ENCODE data around the gene RYR3.

Gene RYR3

DNA sequence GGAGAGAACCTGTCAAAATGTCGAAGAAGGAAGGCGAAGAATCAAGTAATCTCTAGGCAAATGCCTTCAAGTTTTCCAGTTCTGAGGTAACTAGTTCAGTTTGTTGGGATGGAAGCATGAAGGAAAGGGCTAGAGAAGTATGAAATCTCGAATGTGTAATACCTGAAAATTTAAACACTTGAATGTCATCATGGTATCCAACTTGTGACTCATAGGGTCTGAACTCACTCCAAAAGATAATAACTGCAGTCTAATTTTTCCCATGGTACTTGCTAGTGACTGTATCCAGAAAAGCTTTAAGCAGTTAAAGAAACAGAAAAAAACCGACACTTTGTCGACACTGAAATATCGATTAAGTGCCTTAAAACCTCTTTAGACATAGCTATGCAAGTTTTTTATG is 554.6 kb downstream of the RYR3 start:
- DNase-seq: no peak

DNA sequence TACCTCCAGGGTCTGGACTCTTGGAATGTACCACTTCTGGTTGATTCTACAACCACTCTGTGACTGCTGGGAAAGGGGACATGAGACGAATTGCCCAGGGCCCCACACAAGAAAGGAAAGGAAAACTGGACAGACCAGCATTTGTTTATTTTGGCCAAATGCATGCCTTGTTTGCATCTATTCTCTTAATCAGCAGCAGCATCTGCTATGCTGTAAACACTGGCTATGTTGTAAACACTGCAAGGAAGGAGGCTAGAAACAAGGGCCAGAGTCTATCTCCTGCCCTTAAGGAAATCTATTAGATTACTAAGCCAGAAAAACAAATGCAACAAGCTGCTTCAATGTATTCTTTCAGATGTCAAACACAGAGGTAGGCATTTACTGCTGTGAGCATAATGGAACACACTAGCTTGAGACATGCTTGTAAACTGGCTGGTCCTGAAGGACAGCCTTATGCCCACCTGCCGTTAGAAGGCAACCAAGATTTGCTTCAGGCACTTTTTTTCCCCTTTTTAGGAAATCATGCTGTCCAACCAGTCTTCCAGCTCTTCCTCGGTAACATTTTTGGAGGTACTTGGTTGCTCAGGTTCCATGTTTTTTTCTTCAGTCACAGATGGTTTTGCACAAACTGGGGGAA is 555.5 kb downstream of the RYR3 start:
- no peak for DNase-seq

DNA sequence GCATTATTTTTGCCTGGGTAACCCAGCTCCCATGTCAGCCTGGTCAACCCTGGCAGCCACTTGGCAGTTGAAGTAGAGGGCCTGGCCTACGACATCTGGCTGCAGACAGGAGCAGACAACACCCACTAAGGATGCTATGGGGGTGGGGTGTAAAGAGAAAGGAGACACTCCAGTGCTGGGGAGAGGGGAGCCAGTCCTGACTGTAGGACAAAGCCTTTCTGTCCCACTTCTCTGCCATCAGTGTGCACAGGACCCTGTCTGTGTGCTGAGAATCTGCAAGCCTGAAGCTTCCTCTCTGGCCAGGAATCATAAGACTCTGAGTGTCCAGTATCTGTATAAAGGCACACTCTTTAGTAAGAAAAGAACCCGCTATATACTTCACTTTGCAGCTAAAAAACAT is 561.2 kb downstream of the RYR3 start:
- peak in 2 of 56 donors; percentile 0 to 7 for DNase-seq

DNA sequence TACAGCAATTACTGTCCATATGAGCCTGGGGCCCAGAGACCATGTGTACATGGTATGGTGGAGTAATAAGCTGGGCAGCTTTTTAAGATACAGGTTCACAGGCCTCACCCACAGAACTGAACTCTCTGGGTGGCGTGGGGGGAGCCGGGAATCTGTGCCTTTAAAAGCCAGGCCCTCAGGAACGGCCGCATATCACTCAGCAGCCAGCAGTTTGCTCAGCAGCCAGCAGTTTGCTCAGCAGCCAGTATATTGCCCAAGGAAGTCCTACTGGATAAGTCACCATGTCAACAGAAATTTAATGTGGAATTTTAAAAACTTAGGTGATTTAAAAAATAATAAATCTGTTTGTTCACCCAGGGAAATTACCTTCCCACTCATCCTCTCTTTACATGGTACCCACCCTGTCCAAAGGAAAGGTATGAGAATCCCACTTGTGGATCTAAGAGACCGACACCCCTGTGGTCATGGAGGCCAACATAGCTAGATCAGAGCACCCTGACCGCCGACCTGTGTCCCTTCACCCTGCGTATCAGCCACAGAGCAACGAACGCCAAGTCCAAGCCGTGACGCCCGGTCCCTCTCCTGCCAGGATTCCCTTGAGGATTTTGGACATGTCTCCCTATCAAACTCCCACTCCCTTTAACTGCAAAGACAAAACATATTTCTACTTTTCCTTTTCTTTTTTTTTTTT is 561.8 kb downstream of the RYR3 start:
- no peak for DNase-seq

DNA sequence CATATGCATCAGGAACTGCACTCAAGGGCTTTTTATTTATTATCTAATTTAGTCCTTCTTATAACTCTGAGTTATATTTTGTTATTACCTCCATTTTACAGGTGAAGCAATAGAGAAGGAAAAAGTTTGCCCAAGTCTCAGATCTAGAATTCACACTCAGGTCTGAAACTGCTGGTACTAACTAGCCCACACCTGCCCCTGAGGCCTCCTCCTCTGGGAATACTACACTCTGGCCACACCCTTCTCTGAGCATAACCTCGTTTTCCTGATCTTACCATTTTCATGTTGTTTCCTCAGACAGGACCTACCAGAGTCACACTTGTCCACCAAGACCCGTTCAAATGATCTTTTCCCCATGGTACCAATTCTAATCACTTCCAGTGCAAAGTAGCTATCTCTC is 563.4 kb downstream of the RYR3 start:
- DNase-seq: no peak

DNA sequence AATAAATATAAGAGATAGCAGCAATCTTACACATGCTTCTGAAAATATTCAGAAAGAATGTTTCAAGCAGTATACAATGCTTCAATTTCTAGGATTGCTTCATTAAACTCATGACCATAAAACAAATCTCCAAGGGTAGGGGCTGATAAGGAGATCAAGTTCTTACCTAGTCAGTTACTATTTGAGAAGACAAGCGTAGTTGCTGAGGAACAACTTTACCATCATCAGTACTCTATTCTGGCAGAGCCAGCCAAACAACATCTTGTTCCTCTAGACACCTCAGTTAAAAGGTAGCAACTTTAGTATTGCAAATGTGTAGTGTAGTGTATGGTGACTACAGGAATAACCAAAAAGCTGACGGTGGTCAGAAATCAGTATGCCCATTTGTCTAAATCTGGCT is 572.2 kb downstream of the RYR3 start:
- DNase-seq: no peak

DNA sequence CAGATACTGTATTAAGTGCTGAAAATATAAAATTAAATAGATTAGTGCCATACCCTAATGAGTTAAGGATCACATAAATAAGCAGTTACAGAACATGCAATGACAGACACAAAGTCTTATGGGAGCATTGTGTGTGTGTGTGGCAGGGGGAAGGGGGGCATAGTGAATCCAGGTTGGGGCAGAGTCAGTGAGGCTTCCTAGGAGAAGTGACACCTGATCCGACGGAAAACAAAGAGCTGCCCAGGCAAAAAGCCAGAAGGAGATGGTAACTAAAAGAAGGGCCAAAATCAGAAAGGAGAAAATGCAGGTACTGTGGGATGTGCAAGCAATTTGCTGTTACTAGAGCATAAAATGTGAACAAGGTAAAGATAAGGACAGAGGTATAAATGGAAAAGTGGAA is 577.4 kb downstream of the RYR3 start:
- DNase-seq: no peak

DNA sequence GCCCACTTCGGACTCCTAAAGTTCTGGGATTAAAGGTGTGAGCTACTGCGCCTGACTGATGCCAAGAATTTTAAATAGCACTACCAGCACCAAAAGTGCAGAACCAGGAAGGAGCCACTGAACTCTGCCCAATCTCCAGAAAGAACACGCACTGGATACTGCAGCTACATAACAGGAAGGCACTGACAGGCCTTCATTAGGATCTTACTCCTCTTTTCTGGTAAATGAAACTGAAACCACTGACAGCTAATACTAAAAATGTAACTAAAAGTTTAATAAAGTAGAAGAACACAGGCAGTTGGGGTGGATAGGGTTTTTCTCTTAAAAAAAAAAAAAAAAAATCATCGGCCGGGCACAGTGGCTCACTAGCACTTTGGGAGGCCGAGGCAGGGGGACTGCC is 583.4 kb downstream of the RYR3 start:
- DNase-seq: no peak

DNA sequence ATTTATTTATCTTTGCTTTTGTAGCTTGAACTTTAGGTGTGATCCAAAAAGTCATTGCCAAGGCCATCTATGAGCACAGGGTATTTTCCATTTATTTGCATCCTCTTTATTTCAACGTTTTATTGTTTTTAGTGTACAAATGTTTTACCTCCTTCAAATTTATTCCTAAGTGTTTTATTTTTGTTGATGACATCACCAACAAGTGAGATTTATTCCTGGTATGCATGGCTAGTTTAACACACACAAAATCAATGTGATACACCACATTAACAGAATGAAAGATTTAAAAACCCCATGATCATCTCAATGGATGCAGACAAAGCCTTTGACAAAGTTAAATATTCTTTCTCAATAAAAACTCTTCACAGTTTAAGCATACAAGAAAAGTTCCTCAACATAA is 591.3 kb downstream of the RYR3 start:
- DNase-seq: no peak

DNA sequence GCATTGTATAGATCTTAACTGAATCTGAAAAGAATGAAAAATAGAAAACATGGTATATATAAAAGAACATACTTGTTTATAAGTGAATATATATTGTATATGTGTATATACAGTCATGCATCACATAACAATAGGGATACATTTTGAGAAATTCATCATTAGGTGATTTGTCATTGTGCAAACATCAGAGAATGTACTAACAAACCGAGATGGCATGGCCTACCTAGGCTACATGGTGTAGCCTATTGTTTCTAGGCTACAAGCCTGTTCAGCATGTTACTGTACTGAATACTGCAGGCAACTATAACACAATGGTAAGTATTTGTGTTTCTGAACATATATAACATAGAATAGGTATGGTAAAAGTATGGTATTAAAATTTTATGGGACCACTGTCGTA is 592.9 kb downstream of the RYR3 start:
- no peak for DNase-seq

DNA sequence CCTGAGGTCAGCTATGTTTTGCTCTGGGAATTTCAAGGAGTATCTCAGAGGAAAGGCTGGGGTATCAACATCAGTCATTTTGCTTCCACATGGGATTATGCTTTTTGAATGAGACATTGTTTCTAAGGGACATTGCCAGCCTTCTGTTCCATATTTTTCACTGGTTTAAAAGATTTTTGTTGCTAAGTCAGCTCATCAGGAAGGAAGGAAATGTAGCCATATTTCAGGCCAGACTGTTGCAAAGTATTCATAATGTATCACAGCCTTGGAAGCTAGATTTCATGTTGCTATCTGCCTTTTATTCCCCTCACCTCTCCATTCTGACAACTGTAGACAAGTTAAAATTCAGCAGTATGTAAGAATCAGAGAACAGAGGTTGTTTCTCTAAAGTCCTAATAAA is 596.6 kb downstream of the RYR3 start:
- DNase-seq: no peak

DNA sequence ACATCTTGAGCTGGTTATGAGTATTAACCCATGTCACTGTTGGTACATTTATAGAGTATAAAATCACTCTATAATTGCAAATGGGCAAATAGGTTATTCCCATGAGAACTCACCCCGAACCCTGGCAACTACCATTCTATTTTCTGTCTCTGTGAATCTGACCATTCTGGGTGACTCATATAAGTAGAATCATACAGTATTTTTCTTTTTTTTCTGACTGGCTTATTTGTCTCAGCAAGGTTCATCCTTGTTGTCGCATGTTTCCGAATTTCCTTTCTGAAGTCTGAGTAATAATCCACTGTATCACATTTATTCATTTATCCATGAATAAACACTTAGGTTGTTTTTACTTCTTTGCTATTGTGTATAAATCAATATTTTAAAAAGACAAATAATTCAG is 597.6 kb downstream of the RYR3 start:
- DNase-seq: no peak

DNA sequence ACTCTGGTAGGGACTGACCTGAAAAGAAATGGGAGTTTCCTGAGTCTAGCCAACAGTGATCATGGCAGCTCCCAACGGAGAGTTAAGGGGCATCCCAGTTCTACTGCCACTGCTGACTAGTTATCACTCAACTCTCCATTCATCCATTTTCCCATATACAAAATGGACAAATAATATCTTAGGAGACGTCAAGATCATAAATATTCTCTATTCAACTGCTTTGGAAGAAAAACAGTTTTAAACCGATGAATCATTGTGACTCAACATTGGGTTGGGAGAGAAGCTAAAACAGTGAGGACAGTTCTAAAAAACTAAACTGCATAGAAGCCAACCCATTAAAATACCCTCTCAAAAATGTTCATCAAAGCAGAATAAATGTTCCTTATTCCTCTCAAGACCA is 600.0 kb downstream of the RYR3 start:
- no peak for DNase-seq

DNA sequence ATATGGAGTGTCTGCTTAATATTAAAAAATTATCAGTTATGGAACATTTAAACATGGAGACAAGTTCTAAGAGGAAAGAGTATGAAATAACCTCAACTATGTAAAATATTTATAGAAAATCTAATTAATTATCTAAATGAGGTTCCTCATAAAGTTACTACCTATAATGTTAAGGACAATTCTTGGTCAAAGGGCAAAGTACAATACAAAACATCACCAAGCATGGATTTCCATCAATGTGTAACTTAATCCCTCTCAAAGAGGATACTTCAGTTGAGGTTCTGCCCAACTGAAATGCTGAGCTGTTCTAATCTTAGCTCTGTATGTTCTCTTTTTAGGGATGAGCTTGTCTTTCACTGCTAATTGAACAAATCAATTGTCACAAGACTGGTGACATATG is 601.6 kb downstream of the RYR3 start:
- no peak for DNase-seq

DNA sequence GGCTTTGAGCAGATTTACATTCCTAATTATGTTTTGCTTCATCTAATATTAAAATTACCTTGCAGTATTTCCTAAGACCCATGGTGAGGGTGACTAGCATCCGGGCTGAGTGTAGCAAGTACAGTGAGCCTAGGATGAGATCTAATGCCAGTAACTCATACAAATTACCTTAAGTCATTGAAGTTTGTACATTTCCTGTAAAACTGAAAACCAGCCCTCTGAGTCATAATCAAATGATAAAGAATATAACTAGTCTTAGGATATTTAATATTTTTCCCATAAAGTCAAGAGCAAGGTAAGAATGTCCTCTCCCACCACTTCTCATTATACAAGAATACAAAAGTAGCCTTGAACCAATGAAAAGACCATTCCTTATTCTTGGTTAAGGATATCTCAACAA is 602.7 kb downstream of the RYR3 start:
- DNase-seq: no peak
